GM12874 (cell line): ENCODE results near the gene ELSPBP1.

Experiments
- CTCF ChIP-seq: IDR thresholded peaks from 2 replicates; pipeline ENCODE4 v1.5.1; 2011; ENCODE audit warnings: low read depth, mild to moderate bottlenecking, control low read depth, low read length, moderate library complexity; ENCODE audit not compliant: insufficient read depth

Gene ELSPBP1

DNA sequence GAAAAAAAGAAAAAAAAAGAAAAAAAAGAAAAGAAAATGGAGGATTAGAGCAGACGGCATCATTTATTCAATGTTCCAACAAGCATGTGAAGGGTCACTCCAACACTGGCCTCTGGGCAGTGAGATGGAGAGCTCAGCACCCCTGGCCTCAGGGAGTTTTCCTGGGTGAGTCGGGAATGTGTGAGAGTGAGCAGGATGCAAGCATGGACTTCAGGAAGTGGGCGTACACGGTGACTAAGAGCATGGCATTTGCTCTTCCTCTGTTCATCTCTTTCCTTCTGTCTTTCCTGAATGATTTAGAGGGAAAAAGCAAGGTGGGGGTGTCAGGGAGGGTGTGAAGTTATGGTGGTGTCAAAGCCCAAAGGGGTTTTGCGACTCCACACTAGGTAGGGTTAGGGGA, 50.1 kb downstream of the ELSPBP1 start:
- no peak for TF ChIP-seq CTCF

- no peak for TF ChIP-seq CTCF
Measured at GRCh38 chr19:48051335-48052033, 57.1 kb downstream of the ELSPBP1 start.

DNA sequence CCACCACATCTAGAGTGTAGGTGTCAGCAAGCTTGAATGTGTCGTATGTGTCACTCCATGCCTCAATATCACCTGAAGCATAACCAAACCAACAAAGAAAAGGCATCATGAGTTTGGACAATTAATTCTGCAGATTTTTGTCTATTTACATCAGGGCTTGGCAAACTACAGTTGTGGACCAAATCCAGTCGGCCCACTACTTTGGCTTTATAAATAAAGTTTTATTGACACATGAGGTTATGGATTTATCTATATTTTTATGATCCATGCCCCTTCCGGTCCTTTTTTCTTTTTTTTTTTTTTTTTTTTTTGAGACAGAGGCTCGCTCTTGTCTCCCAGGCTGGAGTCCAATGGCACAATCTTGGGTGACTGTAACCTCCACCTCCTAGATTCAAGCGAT, 58.6 kb downstream of the ELSPBP1 start:
- no peak for TF ChIP-seq CTCF

DNA sequence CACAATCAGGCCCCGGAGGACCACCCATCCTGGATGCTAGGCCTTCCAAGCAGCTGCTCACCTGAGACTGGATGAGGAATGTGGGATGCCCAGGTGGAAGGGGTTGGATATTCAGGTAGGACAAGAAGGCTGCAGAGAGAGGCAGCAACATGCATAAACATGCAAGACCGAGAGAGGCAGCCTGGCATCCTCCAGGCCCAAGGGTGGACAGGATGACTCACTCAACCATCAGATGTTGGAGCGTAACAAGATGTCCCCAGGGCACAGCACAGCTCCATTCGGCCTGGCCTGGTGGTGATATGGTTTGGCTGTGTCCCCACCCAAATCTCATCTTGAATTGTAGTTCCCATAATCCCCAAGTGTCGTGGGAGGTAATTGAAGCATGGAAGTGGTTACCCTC, 59.4 kb downstream of the ELSPBP1 start:
- TF ChIP-seq CTCF = no peak

- TF ChIP-seq CTCF = no peak
Measured at GRCh38 chr19:48059331-48059730, 64.9 kb downstream of the ELSPBP1 start.

DNA sequence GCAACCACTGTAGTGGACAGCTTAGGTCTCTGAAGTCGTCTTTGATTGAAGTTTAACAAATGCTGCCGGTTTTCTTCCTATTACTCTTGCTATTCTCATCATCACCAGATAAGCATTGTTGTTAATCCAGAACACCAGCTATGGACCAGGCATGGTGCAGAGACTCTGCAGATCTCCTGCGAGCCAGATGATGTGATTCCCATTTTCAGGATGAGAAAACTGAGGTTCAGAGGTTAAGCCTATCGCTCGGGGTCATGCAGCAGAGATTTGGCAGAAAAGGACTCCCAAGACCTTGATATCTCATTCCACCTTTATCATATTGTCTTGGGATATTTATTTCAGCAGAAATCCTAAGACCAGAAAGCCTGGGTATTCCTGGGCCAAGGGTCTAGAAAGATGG, 65.9 kb downstream of the ELSPBP1 start:
- TF ChIP-seq CTCF = no peak

DNA sequence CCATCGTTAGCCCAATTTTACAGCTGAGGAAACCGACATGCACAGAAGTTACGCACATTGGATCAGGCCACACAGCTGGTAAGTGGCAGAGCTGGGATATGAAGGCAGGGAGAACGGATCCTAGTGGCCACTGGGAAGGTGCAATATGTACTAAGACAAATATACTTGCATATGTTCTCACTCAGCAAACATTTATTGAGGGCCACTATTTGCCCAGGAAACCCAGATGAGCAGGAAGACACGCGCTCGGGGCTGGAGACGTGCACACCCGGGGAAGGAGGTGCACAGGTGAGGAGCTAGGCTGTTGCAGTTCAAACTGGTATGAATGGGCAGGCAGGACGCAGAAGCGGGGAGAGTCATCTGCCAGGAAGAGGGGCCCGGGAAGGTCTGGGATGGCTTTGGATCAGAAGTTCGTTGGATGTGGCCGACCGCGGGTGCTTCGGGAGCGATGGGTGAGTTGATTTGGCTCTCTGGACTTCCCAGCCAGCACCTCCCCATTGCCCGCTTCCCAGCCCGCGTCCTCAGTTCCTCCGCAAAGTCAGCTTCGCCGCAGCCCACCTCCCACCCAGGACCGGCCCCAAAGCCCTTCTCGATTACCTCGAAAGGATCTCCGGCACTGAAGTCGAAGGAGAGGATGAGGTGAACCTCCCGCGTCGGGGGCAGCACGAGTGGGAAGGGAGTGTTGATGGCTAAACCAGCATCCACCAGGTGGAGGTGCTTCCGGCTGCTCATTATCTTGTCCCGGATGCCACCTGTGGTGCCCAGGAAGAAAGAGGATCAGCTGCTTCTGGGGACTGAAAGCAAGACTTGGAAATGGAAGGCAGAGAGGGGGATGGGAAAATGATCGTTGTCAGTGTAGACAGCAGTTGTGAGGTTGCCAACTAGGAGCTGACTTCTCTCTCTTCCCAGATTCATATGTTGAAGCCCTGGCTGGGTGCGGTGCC, 67.2 kb downstream of the ELSPBP1 start:
- TF ChIP-seq CTCF = no peak
